GM12874 (cell line): Measurements from ENCODE around the gene CNIH3.

ENCODE experiments used
- CTCF ChIP-seq: IDR thresholded peaks from 2 replicates; pipeline ENCODE4 v1.5.1; 2011; ENCODE audit warnings: low read depth, mild to moderate bottlenecking, control low read depth, low read length, moderate library complexity; ENCODE audit not compliant: insufficient read depth

CNIH3 gene

GRCh38 chr1:224718470-224719053 lies 102.4 kb downstream of the CNIH3 start:
- TF ChIP-seq CTCF, result no peak

- TF ChIP-seq CTCF, result no peak
Measured at GRCh38 chr1:224719716-224720115, 103.6 kb downstream of the CNIH3 start.

- TF ChIP-seq CTCF, result no peak
Measured at GRCh38 chr1:224720216-224720615, 104.1 kb downstream of the CNIH3 start.

- no peak for TF ChIP-seq CTCF
Measured at GRCh38 chr1:224721000-224721399, 104.9 kb downstream of the CNIH3 start.

GRCh38 chr1:224722838-224723237 lies 106.7 kb downstream of the CNIH3 start:
- no peak for TF ChIP-seq CTCF

GRCh38 chr1:224724566-224724965 lies 108.4 kb downstream of the CNIH3 start:
- TF ChIP-seq CTCF, result no peak

GRCh38 chr1:224726441-224727182 lies 110.5 kb downstream of the CNIH3 start:
- no peak for TF ChIP-seq CTCF
